H9 (cell line): Measurements from ENCODE around the gene CYP19A1. TPM values are rescaled to one million over a fixed set of nuclear protein-coding genes. Genes with fewer than 3 reads are reported as not detected.

Experiments
- DNase-seq: peaks from one replicate; pipeline ENCODE4 v3.0.0-alpha.2; 2017
- H2AFZ ChIP-seq: one replicate; pipeline ENCODE4 v1.6.1; 2013; ENCODE audit warnings: mild to moderate bottlenecking, low read length, control low read depth, moderate library complexity
- H2AK5ac ChIP-seq: 2 replicates; pipeline ENCODE4 v1.6.1; 2013; ENCODE audit warnings: low read length, control low read depth, mixed read lengths; ENCODE audit not compliant: insufficient read length
- H2BK120ac ChIP-seq: one replicate; pipeline ENCODE4 v1.6.1; 2013; ENCODE audit warnings: low read depth, mild to moderate bottlenecking, low read length, control low read depth, inconsistent platforms; ENCODE audit not compliant: poor library complexity, severe bottlenecking
- H2BK12ac ChIP-seq: 2 replicates; pipeline ENCODE4 v1.6.1; 2013; ENCODE audit warnings: low read length, control low read depth, mixed read lengths, low read depth; ENCODE audit not compliant: insufficient read length
- H2BK15ac ChIP-seq: 2 replicates; pipeline ENCODE4 v1.6.1; 2013; ENCODE audit warnings: low read depth, low read length, control low read depth
- H2BK20ac ChIP-seq: one replicate; pipeline ENCODE4 v1.6.1; 2013; ENCODE audit warnings: low read depth, mild to moderate bottlenecking, low read length, control low read depth, inconsistent platforms; ENCODE audit not compliant: poor library complexity, severe bottlenecking
- H2BK5ac ChIP-seq: 2 replicates; pipeline ENCODE4 v1.6.1; 2013; ENCODE audit warnings: low read length, control low read depth, mixed read lengths; ENCODE audit not compliant: insufficient read length
- H3K14ac ChIP-seq: 2 replicates; pipeline ENCODE4 v1.6.1; 2013; ENCODE audit warnings: low read length, control low read depth; ENCODE audit not compliant: insufficient read depth
- H3K18ac ChIP-seq: 2 replicates; pipeline ENCODE4 v1.6.1; 2013; ENCODE audit warnings: low read depth, mild to moderate bottlenecking, mixed read lengths, low read length, control low read depth; ENCODE audit not compliant: insufficient read length
- H3K23ac ChIP-seq: 2 replicates; pipeline ENCODE4 v1.6.1; 2013; ENCODE audit warnings: low read length, control low read depth, mixed read lengths, low read depth; ENCODE audit not compliant: insufficient read length
- H3K23me2 ChIP-seq: 2 replicates; pipeline ENCODE4 v1.6.1; 2013; ENCODE audit warnings: low read depth, mild to moderate bottlenecking, mixed read lengths, low read length, control low read depth; ENCODE audit not compliant: insufficient read length, poor library complexity, severe bottlenecking
- H3K27ac ChIP-seq: 2 replicates; pipeline ENCODE4 v1.5.1; 2013; ENCODE audit warnings: low read length, control low read depth, mixed read lengths, low read depth; ENCODE audit not compliant: insufficient read length
- H3K27me3 ChIP-seq: 2 replicates; pipeline ENCODE4 v1.6.1; 2013; ENCODE audit warnings: low read length, control low read depth, inconsistent platforms; ENCODE audit not compliant: insufficient read depth
- H3K4ac ChIP-seq: 2 replicates; pipeline ENCODE4 v1.6.1; 2013; ENCODE audit warnings: low read depth, mild to moderate bottlenecking, control low read depth, inconsistent platforms, low read length, moderate library complexity
- H3K4me1 ChIP-seq: 2 replicates; pipeline ENCODE4 v1.6.1; 2013; ENCODE audit warnings: low read length, control low read depth, inconsistent platforms; ENCODE audit not compliant: insufficient read depth
- H3K4me2 ChIP-seq: 2 replicates; pipeline ENCODE4 v1.6.1; 2013; ENCODE audit warnings: low read length, control low read depth, mixed read lengths; ENCODE audit not compliant: insufficient read length, insufficient read depth
- H3K56ac ChIP-seq: 2 replicates; pipeline ENCODE4 v1.6.1; 2013; ENCODE audit warnings: low read depth, mild to moderate bottlenecking, mixed read lengths, low read length, control low read depth; ENCODE audit not compliant: insufficient read length
- H3K79me1 ChIP-seq: 2 replicates; pipeline ENCODE4 v1.6.1; 2013; ENCODE audit warnings: low read depth, mild to moderate bottlenecking, moderate library complexity, low read length, control low read depth, inconsistent platforms; ENCODE audit not compliant: insufficient read depth, poor library complexity, severe bottlenecking
- H3K79me2 ChIP-seq: 2 replicates; pipeline ENCODE4 v1.6.1; 2013; ENCODE audit warnings: low read length, control low read depth, inconsistent platforms; ENCODE audit not compliant: insufficient read depth
- H3K9ac ChIP-seq: 2 replicates; pipeline ENCODE4 v1.6.1; 2013; ENCODE audit warnings: low read length, control low read depth, mixed read lengths; ENCODE audit not compliant: insufficient read length; ENCODE audit errors: extremely low read depth
- H3K9me3 ChIP-seq: one replicate; pipeline ENCODE4 v1.6.1; 2013; ENCODE audit warnings: low read depth, low read length, inconsistent platforms; ENCODE audit not compliant: control insufficient read depth
- H3T11ph ChIP-seq: one replicate; pipeline ENCODE4 v1.6.1; 2013; ENCODE audit warnings: mild to moderate bottlenecking, low read length, control low read depth, inconsistent platforms
- H4K20me1 ChIP-seq: one replicate; pipeline ENCODE4 v1.6.1; 2013; ENCODE audit not compliant: control insufficient read depth, insufficient read length, insufficient read depth
- H4K5ac ChIP-seq: 2 replicates; pipeline ENCODE4 v1.6.1; 2013; ENCODE audit warnings: low read depth, mild to moderate bottlenecking, mixed read lengths, low read length, control low read depth; ENCODE audit not compliant: insufficient read length
- H4K8ac ChIP-seq: replicated peaks from 2 replicates; pipeline ENCODE4 v1.6.1; 2013; ENCODE audit warnings: low read length, control low read depth, mixed read lengths, low read depth; ENCODE audit not compliant: insufficient read length
- H4K91ac ChIP-seq: 2 replicates; pipeline ENCODE4 v1.6.1; 2013; ENCODE audit warnings: low read depth, mild to moderate bottlenecking, moderate library complexity, mixed read lengths, low read length, control low read depth; ENCODE audit not compliant: insufficient read length
- H3K27ac Mint-ChIP-seq, 3 experiments: 2 replicates in 2 of 3; 3 replicates in 1 of 3; pipeline ENCODE4 v1.8.0; 2020 to 2021; ENCODE audit warnings: mixed read lengths in 3 of 3, mild to moderate bottlenecking in 1 of 3, moderate library complexity in 1 of 3
- H3K27me3 Mint-ChIP-seq: 2 replicates; pipeline ENCODE4 v1.8.0; 2021; ENCODE audit warnings: low read depth, mild to moderate bottlenecking, moderate library complexity, mixed read lengths
- H3K36me3 Mint-ChIP-seq, 3 experiments: 2 replicates in 2 of 3; 3 replicates in 1 of 3; pipeline ENCODE4 v1.8.0; 2020 to 2021; ENCODE audit warnings: low read depth in 3 of 3, mixed read lengths in 3 of 3; ENCODE audit not compliant: insufficient read depth in 1 of 3
- H3K4me1 Mint-ChIP-seq, 2 experiments: 2 replicates each; pipeline ENCODE4 v1.8.0; 2020; ENCODE audit warnings: mixed read lengths in 2 of 2
- H3K4me3 Mint-ChIP-seq, 2 experiments: 2 replicates in 1 of 2; 3 replicates in 1 of 2; pipeline ENCODE4 v1.8.0; 2020 to 2021; ENCODE audit warnings: mild to moderate bottlenecking in 2 of 2, mixed read lengths in 2 of 2, moderate library complexity in 1 of 2
- H3K9me3 Mint-ChIP-seq, 2 experiments: 2 replicates in 1 of 2; 3 replicates in 1 of 2; pipeline ENCODE4 v1.8.0; 2020; ENCODE audit warnings: mild to moderate bottlenecking in 2 of 2, mixed read lengths in 2 of 2, moderate library complexity in 1 of 2
- total RNA-seq: library from RNA; stranded (reverse); gene quantifications from 2 replicates; pipeline ENCODE4 v1.2.1, GENCODE V29; 2021
- TF ChIP-seq, protein P1 (sequence below): fragments of 200-600 bp; sonication (generic); conservative IDR thresholded peaks from 3 replicates; pipeline ENCODE4 v1.8.0; 2021; ENCODE audit warnings: antibody characterized with exemption, mild to moderate bottlenecking

The CYP19A1 gene
- total RNA-seq, 1 experiment from 2014 or later = not detected

GRCh38 chr15:51263726-51264125 lies 74.7 kb downstream of the CYP19A1 start:
- Mint-ChIP-seq H3K4me1 (peaks cover 8 to 10% of the 10 kb centered on the region in 2 experiments), H3K27me3 (peaks cover 2% of the 10 kb centered on the region), H3K36me3 (peaks cover 8 to 12% (median 12%) of the 10 kb centered on the region in 3 experiments; a peak in 5 of 7 replicates), H3K4me3 (no peak overlapping the region), H3K27ac (no peak overlapping the region), H3K9me3 (peaks cover 9 to 17% of the 10 kb centered on the region in 2 experiments)
- Histone ChIP-seq H2AFZ (no peak overlapping the region), H3K79me2 (no peaks in the 10 kb centered on the region), H2BK12ac (no peak overlapping the region), H3K4ac (no peak overlapping the region), H2BK20ac (no peak overlapping the region), H3K4me2 (no peak overlapping the region), H4K8ac (no peak overlapping the region), H3K14ac (no peak overlapping the region), H3K56ac (no peak overlapping the region), H2BK15ac (no peak overlapping the region), H3T11ph (no peak overlapping the region), H3K9ac (no peak overlapping the region), H4K5ac (no peak overlapping the region), H4K20me1 (no peaks in the 10 kb centered on the region), H2BK120ac (no peak overlapping the region), H3K9me3 (peaks cover 16% of the 10 kb centered on the region), H3K79me1 (no peaks in the 10 kb centered on the region), H2BK5ac (no peak overlapping the region), H3K27me3 (peaks cover 7% of the 10 kb centered on the region; the same call in 1 of the 2 replicates), H3K23me2 (peaks cover 8% of the 10 kb centered on the region), H3K18ac (no peak overlapping the region), H3K4me1 (0 out of 2 replicates have a peak, but pooled peaks cover 2% of the 10 kb centered on the region), H3K27ac (no peak overlapping the region), H3K23ac (no peak overlapping the region), H2AK5ac (no peak overlapping the region), H4K91ac (no peak overlapping the region)
- DNase-seq = no peak
- TF ChIP-seq, protein P1, sequence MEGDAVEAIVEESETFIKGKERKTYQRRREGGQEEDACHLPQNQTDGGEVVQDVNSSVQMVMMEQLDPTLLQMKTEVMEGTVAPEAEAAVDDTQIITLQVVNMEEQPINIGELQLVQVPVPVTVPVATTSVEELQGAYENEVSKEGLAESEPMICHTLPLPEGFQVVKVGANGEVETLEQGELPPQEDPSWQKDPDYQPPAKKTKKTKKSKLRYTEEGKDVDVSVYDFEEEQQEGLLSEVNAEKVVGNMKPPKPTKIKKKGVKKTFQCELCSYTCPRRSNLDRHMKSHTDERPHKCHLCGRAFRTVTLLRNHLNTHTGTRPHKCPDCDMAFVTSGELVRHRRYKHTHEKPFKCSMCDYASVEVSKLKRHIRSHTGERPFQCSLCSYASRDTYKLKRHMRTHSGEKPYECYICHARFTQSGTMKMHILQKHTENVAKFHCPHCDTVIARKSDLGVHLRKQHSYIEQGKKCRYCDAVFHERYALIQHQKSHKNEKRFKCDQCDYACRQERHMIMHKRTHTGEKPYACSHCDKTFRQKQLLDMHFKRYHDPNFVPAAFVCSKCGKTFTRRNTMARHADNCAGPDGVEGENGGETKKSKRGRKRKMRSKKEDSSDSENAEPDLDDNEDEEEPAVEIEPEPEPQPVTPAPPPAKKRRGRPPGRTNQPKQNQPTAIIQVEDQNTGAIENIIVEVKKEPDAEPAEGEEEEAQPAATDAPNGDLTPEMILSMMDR = no peak
